COR-L47 (cell line): Measurements from ENCODE around the gene KIF26B.

Experiments
- DNase-seq: peaks from one replicate; lab custom pipeline; 2025; lab: John Stamatoyannopoulos, UW

KIF26B gene

GRCh38 chr1:245132771-245133170 lies 22.0 kb upstream of the KIF26B start:
- DNase-seq, result no peak

GRCh38 chr1:245133995-245134715 lies 20.6 kb upstream of the KIF26B start:
- DNase-seq, result no peak

GRCh38 chr1:245142171-245142798 lies 12.5 kb upstream of the KIF26B start:
- DNase-seq, result no peak

GRCh38 chr1:245142976-245143375 lies 11.8 kb upstream of the KIF26B start:
- no peak for DNase-seq

GRCh38 chr1:245143849-245144248 lies 10.9 kb upstream of the KIF26B start:
- DNase-seq, result no peak

- DNase-seq, result no peak
These were observed 6.7 kb upstream of the KIF26B start for GRCh38 chr1:245148069-245148468.

GRCh38 chr1:245148861-245149260 lies 5.9 kb upstream of the KIF26B start:
- no peak for DNase-seq

GRCh38 chr1:245153081-245153551 lies 1.7 kb upstream of the KIF26B start:
- peak; percentile 60 for DNase-seq

- no peak for DNase-seq
These were observed 995 bp upstream of the KIF26B start for GRCh38 chr1:245153552-245154428.

GRCh38 chr1:245155272-245156040 lies 671 bp downstream of the KIF26B start:
- DNase-seq, result no peak

GRCh38 chr1:245156041-245156735 lies 1.4 kb downstream of the KIF26B start:
- DNase-seq, result peak; percentile 82

GRCh38 chr1:245156736-245157505 lies 2.1 kb downstream of the KIF26B start:
- DNase-seq, result peak; percentile 38

- DNase-seq, result no peak
These were observed 4.1 kb downstream of the KIF26B start for GRCh38 chr1:245158913-245159312.

GRCh38 chr1:245160288-245160687 lies 5.5 kb downstream of the KIF26B start:
- no peak for DNase-seq

- no peak for DNase-seq
These were observed 6.1 kb downstream of the KIF26B start for GRCh38 chr1:245160741-245161400.

GRCh38 chr1:245161866-245162265 lies 7.1 kb downstream of the KIF26B start:
- no peak for DNase-seq

- no peak for DNase-seq
These were observed 11.7 kb downstream of the KIF26B start for GRCh38 chr1:245166471-245166885.

- no peak for DNase-seq
These were observed 13.3 kb downstream of the KIF26B start for GRCh38 chr1:245168086-245168485.

- DNase-seq, result no peak
These were observed 14.1 kb downstream of the KIF26B start for GRCh38 chr1:245168906-245169305.

- DNase-seq, result no peak
These were observed 14.6 kb downstream of the KIF26B start for GRCh38 chr1:245169376-245169775.
